Liver (tissue), 9 donors: ENCODE results near the gene ADCY3. TPM values are rescaled to one million over a fixed set of nuclear protein-coding genes. Genes with fewer than 3 reads are reported as not detected.

Experiments used
- DNase-seq: peaks from one replicate; pipeline ENCODE4 v3.0.0-alpha.2; 2017; ENCODE audit warnings: low spot score
- H3K27ac ChIP-seq, 2 donors: one replicate each; pipeline ENCODE4 v1.7.0; 2013; ENCODE audit warnings: inconsistent platforms in 2 of 2, low read length in 2 of 2, control low read depth in 1 of 2, low read depth in 1 of 2, mild to moderate bottlenecking in 1 of 2
- H3K27me3 ChIP-seq, 4 donors: one replicate each; pipeline versions ENCODE4 v1.6.1 to v1.7.0; 2013; ENCODE audit warnings: low read length in 3 of 4, inconsistent platforms in 1 of 4, mild to moderate bottlenecking in 1 of 4, moderate library complexity in 1 of 4; ENCODE audit not compliant: control insufficient read depth in 4 of 4, insufficient read depth in 4 of 4
- H3K36me3 ChIP-seq, 4 donors: one replicate each; pipeline versions ENCODE4 v1.6.1 to v1.7.0; 2013; ENCODE audit warnings: low read length in 3 of 4, mild to moderate bottlenecking in 3 of 4, low read depth in 1 of 4, moderate library complexity in 1 of 4; ENCODE audit not compliant: control insufficient read depth in 4 of 4, insufficient read depth in 3 of 4
- H3K4me1 ChIP-seq, 4 donors: one replicate each; pipeline versions ENCODE4 v1.6.1 to v1.7.0; 2013; ENCODE audit warnings: low read length in 3 of 4, mild to moderate bottlenecking in 3 of 4, moderate library complexity in 1 of 4; ENCODE audit not compliant: control insufficient read depth in 4 of 4, insufficient read depth in 4 of 4
- H3K4me3 ChIP-seq, 3 donors: one replicate each; pipeline versions ENCODE4 v1.6.1 to v1.7.0; 2013; ENCODE audit warnings: low read length in 3 of 3, control low read depth in 1 of 3, low read depth in 1 of 3, mild to moderate bottlenecking in 1 of 3
- H3K9ac ChIP-seq, 2 donors: one replicate each; pipeline ENCODE4 v1.7.0; 2013; ENCODE audit warnings: low read length in 2 of 2, mild to moderate bottlenecking in 2 of 2, moderate library complexity in 2 of 2, control low read depth in 1 of 2, low read depth in 1 of 2
- H3K9me3 ChIP-seq, 4 donors: one replicate each; pipeline versions ENCODE4 v1.6.1 to v1.7.0; 2013; ENCODE audit warnings: low read length in 3 of 4; ENCODE audit not compliant: control insufficient read depth in 4 of 4
- ATF3 ChIP-seq: IDR thresholded peaks from 2 replicates; pipeline ENCODE4 v1.6.1; 2016; ENCODE audit warnings: antibody characterized with exemption
- CTCF ChIP-seq: fragments of 150-350 bp; IDR thresholded peaks from 2 replicates; pipeline ENCODE4 v1.5.1; 2017; ENCODE audit warnings: improper control_type of control experiment, low read depth, low read length; ENCODE audit not compliant: missing input control
- EGR1 ChIP-seq, 2 donors: IDR thresholded peaks; 2 replicates each; pipeline ENCODE4 v1.6.1; 2016 to 2018; ENCODE audit warnings: antibody characterized with exemption in 2 of 2, low read depth in 2 of 2
- FOXA1 ChIP-seq: IDR thresholded peaks from 2 replicates; pipeline ENCODE4 v1.6.1; 2016; ENCODE audit warnings: antibody characterized with exemption
- FOXA2 ChIP-seq: IDR thresholded peaks from 2 replicates; pipeline ENCODE4 v1.6.1; 2016; ENCODE audit warnings: antibody characterized with exemption
- GABPA ChIP-seq, 2 donors: IDR thresholded peaks in 1 of 2; conservative IDR thresholded peaks in 1 of 2; 2 replicates each; pipeline ENCODE4 v1.6.1; 2016; ENCODE audit warnings: antibody characterized with exemption in 2 of 2, mild to moderate bottlenecking in 1 of 2, moderate library complexity in 1 of 2
- HNF4A ChIP-seq, 2 donors: conservative IDR thresholded peaks; 2 replicates each; pipeline ENCODE4 v1.6.1; 2016; ENCODE audit warnings: antibody characterized with exemption in 2 of 2, mild to moderate bottlenecking in 2 of 2
- HNF4G ChIP-seq: IDR thresholded peaks from 2 replicates; pipeline ENCODE4 v1.6.1; 2016; ENCODE audit warnings: antibody characterized with exemption
- JUND ChIP-seq, 2 donors: IDR thresholded peaks; 2 replicates each; pipeline ENCODE4 v1.6.1; 2016; ENCODE audit warnings: antibody characterized with exemption in 2 of 2
- MAX ChIP-seq: IDR thresholded peaks from 2 replicates; pipeline ENCODE4 v1.6.1; 2016; ENCODE audit warnings: antibody characterized with exemption
- NR2F2 ChIP-seq: IDR thresholded peaks from 2 replicates; pipeline ENCODE4 v1.6.1; 2016; ENCODE audit warnings: antibody characterized with exemption
- REST ChIP-seq: IDR thresholded peaks from 2 replicates; pipeline ENCODE4 v1.6.1; 2016; ENCODE audit warnings: antibody characterized with exemption, mild to moderate bottlenecking
- RXRA ChIP-seq, 2 donors: IDR thresholded peaks; 2 replicates each; pipeline ENCODE4 v1.6.1; 2017 to 2018; ENCODE audit warnings: antibody characterized with exemption in 2 of 2, mild to moderate bottlenecking in 1 of 2
- TAF1 ChIP-seq: conservative IDR thresholded peaks from 2 replicates; pipeline ENCODE4 v1.6.1; 2016; ENCODE audit warnings: antibody characterized with exemption, mild to moderate bottlenecking
- YY1 ChIP-seq: IDR thresholded peaks from 2 replicates; pipeline ENCODE4 v1.6.1; 2016; ENCODE audit warnings: antibody characterized with exemption, mild to moderate bottlenecking
- ZBTB33 ChIP-seq: IDR thresholded peaks from 2 replicates; pipeline ENCODE4 v1.6.1; 2016; ENCODE audit warnings: antibody characterized with exemption
- WGBS: extraction: QIAGEN DNeasy Blood & Tissue Kit; methylation state at CpG from one replicate; pipeline ENCODE4 v1.1.7; 2013; 5-methylcytosine and 5-hydroxymethylcytosine counted together
- polyA plus RNA-seq, 2 donors: library from polyadenylated mRNA; stranded (reverse) in 1 of 2; unstranded in 1 of 2; fragments of 200-250 nt in 1 of 2; fragments of >200 nt in 1 of 2; fragmentation: Nextera tagmentation in 1 of 2; extraction: Ambion mirVana in 1 of 2; gene quantifications; one replicate each; pipeline versions ENCODE4 v1.2.1 to v1.2.3, GENCODE V29; 2013 to 2015
- total RNA-seq, 2 donors: library from RNA; depleted of rRNA; stranded (reverse); fragments of >200 nt; gene quantifications; one replicate each; pipeline ENCODE4 v1.2.3, GENCODE V29; 2014
- donor health status: healthy.
- donor health status: healthy.
- donor health status: healthy.
- donor health status: healthy.
- donor health status: healthy.

The ADCY3 gene
- total and polyA plus RNA-seq, 4 donors, result 0.99 to 8.4 (median 6.4) TPM

GRCh38 chr2:24824071-24824588, 95.9 kb downstream of the ADCY3 start (continued):
- TF ChIP-seq FOXA1 (no peak), EGR1 (IDR thresholded peaks at IDR 0.05; ENCODE audit: low read depth in 2 of 2) (no peak), GABPA (IDR thresholded peaks at IDR 0.05 in 1 of 2, conservative IDR thresholded peaks at IDR 0.05 in 1 of 2) (no peak), HNF4A (conservative IDR thresholded peaks at IDR 0.05) (no peak), NR2F2 (no peak), YY1 (no peak), ZBTB33 (no peak), RXRA (IDR thresholded peaks at IDR 0.05) (no peak)

GRCh38 chr2:24822049-24822706, 97.9 kb downstream of the ADCY3 start:
- TF ChIP-seq REST, result no peak
- no peak for TF ChIP-seq CTCF
- no peak for TF ChIP-seq HNF4G
- TF ChIP-seq MAX, result no peak
- no peak for TF ChIP-seq HNF4A (conservative IDR thresholded peaks at IDR 0.05)
- no peak for TF ChIP-seq RXRA (IDR thresholded peaks at IDR 0.05)
- no peak for TF ChIP-seq YY1
- TF ChIP-seq FOXA2, result no peak
- no peak for TF ChIP-seq ATF3
- no peak for TF ChIP-seq ZBTB33
- TF ChIP-seq JUND (IDR thresholded peaks at IDR 0.05), result no peak
- TF ChIP-seq FOXA1, result no peak
- no peak for TF ChIP-seq EGR1 (IDR thresholded peaks at IDR 0.05; ENCODE audit: low read depth in 2 of 2)
- no peak for TF ChIP-seq NR2F2
- no peak for TF ChIP-seq TAF1
- no peaks in the 10 kb centered on the region for H3K4me1 ChIP-seq
- H3K27me3 ChIP-seq, result no peaks in the 10 kb centered on the region
- H3K27ac ChIP-seq, result no peak overlapping the region
- peaks cover 0 to 10% (median 2%) of the 10 kb centered on the region in 4 donors for H3K36me3 ChIP-seq
- no peak overlapping the region for H3K4me3 ChIP-seq
- WGBS, result 92% methylated on average over 7 of the region's 7 CpGs
- DNase-seq, result no peak
- no peaks in the 10 kb centered on the region for H3K9me3 ChIP-seq
- no peak overlapping the region for H3K9ac ChIP-seq
